Measurements from ENCODE around the gene CNOT4.
"Not testable (repeated sequence)": the region's sequence is repeated elsewhere in the genome, so short reads cannot be mapped to it uniquely, and the experiment has no call there.

Gene CNOT4

GRCh38 chr7:135510592-135511183 is 786 bp upstream of the CNOT4 start:
- H3K27me3 Mint-ChIP-seq (ENCODE audit: low read depth, poor library complexity): peaks cover 4% of the 10 kb centered on the region
- no peaks in the 10 kb centered on the region for H3K9me3 Mint-ChIP-seq
- H3K4me3 Mint-ChIP-seq: no peak overlapping the region
- H3K36me3 Mint-ChIP-seq (ENCODE audit: low read depth): no peaks in the 10 kb centered on the region
- DNase-seq: no peak
- no peaks in the 10 kb centered on the region for H3K4me1 Mint-ChIP-seq
- TF ChIP-seq CTCF (IDR thresholded peaks at IDR 0.05): no peak
- H3K27ac Mint-ChIP-seq: no peak overlapping the region

- no peak for DNase-seq
- H3K4me1 Mint-ChIP-seq: no peaks in the 10 kb centered on the region
- peaks cover 7% of the 10 kb centered on the region for H3K36me3 Mint-ChIP-seq (ENCODE audit: low read depth)
- H3K4me3 Mint-ChIP-seq: no peak overlapping the region
- no peaks in the 10 kb centered on the region for H3K9me3 Mint-ChIP-seq
- no peak overlapping the region for H3K27ac Mint-ChIP-seq
- H3K27me3 Mint-ChIP-seq (ENCODE audit: low read depth, poor library complexity): peaks cover 4% of the 10 kb centered on the region
- TF ChIP-seq CTCF (IDR thresholded peaks at IDR 0.05): no peak
These were observed 388 bp downstream of the CNOT4 start for GRCh38 chr7:135509589-135509838.

- Mint-ChIP-seq H3K4me3 (no peak overlapping the region), H3K27ac (no peak overlapping the region), H3K9me3 (no peaks in the 10 kb centered on the region), H3K27me3 (ENCODE audit: low read depth, poor library complexity) (peaks cover 4% of the 10 kb centered on the region), H3K36me3 (ENCODE audit: low read depth) (peaks cover 8% of the 10 kb centered on the region), H3K4me1 (no peaks in the 10 kb centered on the region)
- DNase-seq: peak; percentile 27
- TF ChIP-seq CTCF (IDR thresholded peaks at IDR 0.05): no peak
These were observed 866 bp downstream of the CNOT4 start for GRCh38 chr7:135508883-135509588.

GRCh38 chr7:135501402-135501801 is 8.5 kb downstream of the CNOT4 start:
- Mint-ChIP-seq H3K36me3 (ENCODE audit: low read depth) (peaks cover 25% of the 10 kb centered on the region), H3K9me3 (peaks cover 4% of the 10 kb centered on the region), H3K4me3 (no peak overlapping the region), H3K27ac (no peak overlapping the region), H3K27me3 (ENCODE audit: low read depth, poor library complexity) (no peaks in the 10 kb centered on the region), H3K4me1 (peaks cover 10% of the 10 kb centered on the region)
- no peak for TF ChIP-seq CTCF (IDR thresholded peaks at IDR 0.05)
- no peak for DNase-seq

- Mint-ChIP-seq H3K4me1 (peaks cover 10% of the 10 kb centered on the region), H3K27me3 (ENCODE audit: low read depth, poor library complexity) (no peaks in the 10 kb centered on the region), H3K27ac (no peak overlapping the region), H3K36me3 (ENCODE audit: low read depth) (peaks cover 23% of the 10 kb centered on the region), H3K9me3 (peaks cover 4% of the 10 kb centered on the region), H3K4me3 (no peak overlapping the region)
- TF ChIP-seq CTCF (IDR thresholded peaks at IDR 0.05): no peak
- DNase-seq: no peak
These were observed 10.1 kb downstream of the CNOT4 start for GRCh38 chr7:135499818-135500217.

GRCh38 chr7:135497161-135497560 is 12.7 kb downstream of the CNOT4 start:
- DNase-seq; H3K27me3 Mint-ChIP-seq (ENCODE audit: low read depth, poor library complexity); H3K27ac Mint-ChIP-seq; H3K9me3 Mint-ChIP-seq; H3K4me3 Mint-ChIP-seq: not testable (repeated sequence)
- peaks cover 17% of the 10 kb centered on the region for H3K36me3 Mint-ChIP-seq (ENCODE audit: low read depth)
- H3K4me1 Mint-ChIP-seq: peaks cover 10% of the 10 kb centered on the region
